Right lobe of liver (tissue), 6 donors: ENCODE data around the gene RASSF6. TPM values are rescaled to one million over a fixed set of nuclear protein-coding genes. Genes with fewer than 3 reads are reported as not detected.
A peak's percentile ranks its signal among the peaks of the same experiment; 100 is the strongest.
"Not testable (repeated sequence)": the region's sequence is repeated elsewhere in the genome, so short reads cannot be mapped to it uniquely, and the experiment has no call there.

ENCODE experiments used
- ATAC-seq, 4 donors: fragments of 200-7000 bp; cut with Tn5 transposase; one replicate each; pipeline ENCODE4 v1.9.1; 2020; ENCODE audit warnings: mild to moderate bottlenecking in 4 of 4, moderate library complexity in 4 of 4
- DNase-seq, 3 donors: peaks; one replicate each; pipeline ENCODE4 v3.0.0-alpha.2; 2020
- H3K27ac ChIP-seq, 3 donors: fragments of 200-600 bp; one replicate each; pipeline ENCODE4 v1.8.0; 2022
- H3K27me3 ChIP-seq, 2 donors: fragments of 200-600 bp; one replicate each; pipeline ENCODE4 v1.8.0; 2022
- H3K36me3 ChIP-seq, 4 donors: fragments of 200-600 bp; sonication (generic) in 1 of 4; one replicate each; pipeline versions ENCODE4 v1.5.1 to v1.8.0; 2017 to 2022; ENCODE audit warnings: control low read depth in 1 of 4
- H3K4me1 ChIP-seq, 4 donors: fragments of 200-600 bp; sonication (generic) in 1 of 4; one replicate each; pipeline versions ENCODE4 v1.5.1 to v1.8.0; 2017 to 2022; ENCODE audit warnings: control low read depth in 1 of 4
- H3K4me3 ChIP-seq, 3 donors: fragments of 200-600 bp; one replicate each; pipeline ENCODE4 v1.8.0; 2022
- H3K9me3 ChIP-seq, 4 donors: fragments of 200-600 bp; sonication (generic) in 1 of 4; one replicate each; pipeline versions ENCODE4 v1.5.1 to v1.8.0; 2017 to 2022; ENCODE audit warnings: control low read depth in 1 of 4
- CTCF ChIP-seq, 4 donors: fragments of 200-600 bp in 3 of 4; fragments of 450-650 bp in 1 of 4; IDR thresholded peaks; one replicate each; pipeline versions ENCODE4 v1.5.1 to v1.8.0; 2016 to 2022; ENCODE audit warnings: antibody characterized with exemption in 4 of 4, mild to moderate bottlenecking in 2 of 4
- POLR2A ChIP-seq: fragments of 450-650 bp; IDR thresholded peaks from one replicate; pipeline ENCODE4 v1.6.1; 2017; ENCODE audit warnings: antibody characterized with exemption, mild to moderate bottlenecking
- WGBS: methylation state at CpG from one replicate; pipeline ENCODE4 v1.1.6; 2018; ENCODE audit warnings: low coverage, low lambda C conversion rate; ENCODE audit not compliant: insufficient coverage; ENCODE audit errors: missing lambda C conversion rate; 5-methylcytosine and 5-hydroxymethylcytosine counted together
- intact Hi-C, 2 donors: fragments of 100-400 bp; cut with DNase I; formaldehyde crosslinking; loops; one replicate each; pipeline versions ENCODE4 v1.11.2 to v1.14.1; 2022
- total RNA-seq, 6 experiments: library from RNA; depleted of rRNA in 2 of 6; stranded (reverse); fragments of >200 nt in 2 of 6; fragmentation: NEBNext Ultra II Directional in 3 of 6; extraction: Animal tissue kit (Norgen Biotek cat#: 25700) in 3 of 6; gene quantifications; one replicate each; pipeline versions ENCODE4 v1.1.0 to v1.2.4, GENCODE V29; 2016 to 2023
- donor health status: DM: no; HTN: yes; CAD: no.
- donor health status: DM: no; HTN: no; CAD: no.
- donor health status: DM: no; HTN: no; CAD: no.
- donor health status: DM: no; HTN: yes; CAD: no.
- donor health status: DM: no; HTN: yes; CAD: no.

RASSF6 gene
- total RNA-seq, 6 experiments from 2014 or later: 0.22 to 2.2 (median 0.91) TPM

- no peak overlapping the region for H3K4me3 ChIP-seq
- ATAC-seq (peak; percentile 87 to 98 (median 94)), DNase-seq (peak in 2 of 3 donors; percentile 37 to 63)
- 31% methylated on average over 4 of the region's 8 CpGs for WGBS
- H3K36me3 ChIP-seq: no peaks in the 10 kb centered on the region
- H3K27me3 ChIP-seq: no peaks in the 10 kb centered on the region
- intact Hi-C loops: no loop called here
- no peak for TF ChIP-seq POLR2A
- TF ChIP-seq CTCF (IDR thresholded peaks at IDR 0.05): peak; percentile 75 to 82 (median 80)
- H3K27ac ChIP-seq: no peak overlapping the region
- no peaks in the 10 kb centered on the region for H3K9me3 ChIP-seq
- no peaks in the 10 kb centered on the region for H3K4me1 ChIP-seq
These were observed 46.3 kb downstream of the RASSF6 start for GRCh38 chr4:73573794-73574528.

- TF ChIP-seq POLR2A: peak; percentile 14
- intact Hi-C loops, H3K27ac ChIP-seq, DNase-seq, H3K36me3 ChIP-seq, H3K9me3 ChIP-seq, H3K4me1 ChIP-seq, H3K4me3 ChIP-seq, H3K27me3 ChIP-seq, ATAC-seq: not testable (repeated sequence)
- WGBS: 65% methylated on average over 4 of the region's 11 CpGs
These were observed 69.4 kb downstream of the RASSF6 start for GRCh38 chr4:73550865-73551264.

- no CpG with 5 or more reads among the region's 2 CpGs for WGBS
These were observed 75.6 kb downstream of the RASSF6 start for GRCh38 chr4:73544620-73545019.

GRCh38 chr4:73541251-73541650, 79.0 kb downstream of the RASSF6 start:
- Histone ChIP-seq H3K4me3 (no peak overlapping the region), H3K9me3 (peaks cover 0 to 6% (median 0%) of the 10 kb centered on the region in 4 donors), H3K27ac (no peak overlapping the region), H3K36me3 (peaks cover 0 to 18% (median 11%) of the 10 kb centered on the region in 4 donors), H3K4me1 (no peaks in the 10 kb centered on the region), H3K27me3 (no peaks in the 10 kb centered on the region)
- TF ChIP-seq POLR2A (no peak), CTCF (IDR thresholded peaks at IDR 0.05) (no peak)
- intact Hi-C loops: no loop called here
- ATAC-seq (peak; percentile 36 to 70 (median 48)), DNase-seq (no peak)
- whole genome bisulfite sequencing: 29% methylated on average over 3 of the region's 3 CpGs

More at GRCh38 chr4:73544620-73545019, 75.6 kb downstream of the RASSF6 start:
- Histone ChIP-seq H3K27me3 (no peaks in the 10 kb centered on the region), H3K9me3 (peaks cover 0 to 6% (median 0%) of the 10 kb centered on the region in 4 donors), H3K36me3 (no peaks in the 10 kb centered on the region), H3K4me1 (no peaks in the 10 kb centered on the region), H3K4me3 (no peak overlapping the region), H3K27ac (no peak overlapping the region)
- no peak for TF ChIP-seq POLR2A
- no peak for TF ChIP-seq CTCF (IDR thresholded peaks at IDR 0.05)
- ATAC-seq: peak in 2 of 4 donors; percentile 10 to 30
- DNase-seq: no peak
- intact Hi-C loops: no loop called here

- peaks cover 0 to 23% (median 13%) of the 10 kb centered on the region in 4 donors for H3K36me3 ChIP-seq
- no peak overlapping the region for H3K27ac ChIP-seq
- H3K27me3 ChIP-seq: no peaks in the 10 kb centered on the region
- no peak for DNase-seq
- no peak overlapping the region for H3K4me3 ChIP-seq
- WGBS: 53% methylated on average over 2 of the region's 3 CpGs
- TF ChIP-seq CTCF (IDR thresholded peaks at IDR 0.05) (no peak), POLR2A (no peak)
- intact Hi-C loops: no loop called here
- H3K9me3 ChIP-seq: peaks cover 0 to 6% (median 0%) of the 10 kb centered on the region in 4 donors
- H3K4me1 ChIP-seq: no peaks in the 10 kb centered on the region
- no peak for ATAC-seq
These were observed 79.4 kb downstream of the RASSF6 start for GRCh38 chr4:73540826-73541225.
